OCI-LY1 (cell line): ENCODE results near the gene PSMB4.
"Not testable (repeated sequence)": the region's sequence is repeated elsewhere in the genome, so short reads cannot be mapped to it uniquely, and the experiment has no call there.

Experiments
- H2AFZ ChIP-seq: fragments of 200-600 bp; sonication (generic), shearing (Covaris generic); 2 replicates; pipeline ENCODE4 v1.6.0; 2014; ENCODE audit warnings: antibody characterized with exemption, mild to moderate bottlenecking, low read length
- H3F3A ChIP-seq: fragments of 200-600 bp; sonication (generic), shearing (Covaris generic); 2 replicates; pipeline ENCODE4 v1.6.0; 2014; ENCODE audit warnings: mild to moderate bottlenecking, antibody characterized with exemption, low read length, moderate library complexity; ENCODE audit not compliant: insufficient read depth
- H3K27ac ChIP-seq: fragments of 200-600 bp; sonication (generic); 2 replicates; pipeline ENCODE4 v1.5.1; 2014; ENCODE audit warnings: low read length, mixed run types, mild to moderate bottlenecking, low read depth; ENCODE audit not compliant: poor library complexity, severe bottlenecking
- H3K27me3 ChIP-seq: fragments of 200-600 bp; sonication (generic); 2 replicates; pipeline ENCODE4 v1.6.0; 2014; ENCODE audit warnings: antibody characterized with exemption, mild to moderate bottlenecking, low read length, moderate library complexity; ENCODE audit not compliant: insufficient read depth
- H3K36me3 ChIP-seq: fragments of 200-600 bp; sonication (generic); 2 replicates; pipeline ENCODE4 v1.6.1; 2014; ENCODE audit warnings: mild to moderate bottlenecking, antibody characterized with exemption, low read length, moderate library complexity, mixed read lengths; ENCODE audit not compliant: insufficient read depth
- H3K4me1 ChIP-seq: fragments of 200-600 bp; sonication (generic); 2 replicates; pipeline ENCODE4 v1.5.1; 2014; ENCODE audit warnings: mild to moderate bottlenecking, low read length, moderate library complexity; ENCODE audit not compliant: insufficient read depth, severe bottlenecking
- H3K4me2 ChIP-seq: fragments of 200-600 bp; sonication (generic), shearing (Covaris generic); 2 replicates; pipeline ENCODE4 v1.6.1; 2014; ENCODE audit warnings: low read length
- H3K4me3 ChIP-seq: fragments of 200-600 bp; sonication (generic); 2 replicates; pipeline ENCODE4 v1.5.1; 2014; ENCODE audit warnings: low read length, low read depth, mild to moderate bottlenecking, mixed read lengths; ENCODE audit not compliant: poor library complexity, severe bottlenecking
- H3K79me2 ChIP-seq: fragments of 200-600 bp; shearing (Covaris generic); 2 replicates; pipeline ENCODE4 v1.6.1; 2016; ENCODE audit warnings: mixed run types, low read length, mixed read lengths; ENCODE audit not compliant: insufficient read depth
- H3K9ac ChIP-seq: fragments of 200-600 bp; sonication (generic), shearing (Covaris generic); 2 replicates; pipeline ENCODE4 v1.6.1; 2014; ENCODE audit warnings: mild to moderate bottlenecking, low read length, mixed read lengths
- H3K9me2 ChIP-seq: fragments of 200-600 bp; sonication (generic), shearing (Covaris generic); 2 replicates; pipeline ENCODE4 v1.6.1; 2014; ENCODE audit warnings: low read depth, mild to moderate bottlenecking, low read length, mixed read lengths
- H3K9me3 ChIP-seq: fragments of 200-600 bp; shearing (Covaris generic); 2 replicates; pipeline ENCODE4 v1.6.1; 2014; ENCODE audit warnings: low read length, mixed read lengths
- H4K20me1 ChIP-seq: fragments of 200-600 bp; sonication (generic), shearing (Covaris generic); 2 replicates; pipeline ENCODE4 v1.6.0; 2016; ENCODE audit warnings: mild to moderate bottlenecking, low read length; ENCODE audit not compliant: insufficient read depth
- CTCF ChIP-seq: fragments of 200-600 bp; sonication (generic), shearing (Covaris generic); IDR thresholded peaks from 2 replicates; pipeline ENCODE4 v1.5.1; 2017; ENCODE audit warnings: mild to moderate bottlenecking, antibody characterized with exemption, low read length, moderate library complexity, mixed read lengths
- EZH2 ChIP-seq: fragments of 200-600 bp; sonication (generic), shearing (Covaris generic); IDR thresholded peaks from 2 replicates; pipeline ENCODE4 v1.8.0; 2017; ENCODE audit warnings: borderline replicate concordance, mixed run types, mild to moderate bottlenecking, antibody characterized with exemption, low read length, moderate library complexity, mixed read lengths

The PSMB4 gene

DNA sequence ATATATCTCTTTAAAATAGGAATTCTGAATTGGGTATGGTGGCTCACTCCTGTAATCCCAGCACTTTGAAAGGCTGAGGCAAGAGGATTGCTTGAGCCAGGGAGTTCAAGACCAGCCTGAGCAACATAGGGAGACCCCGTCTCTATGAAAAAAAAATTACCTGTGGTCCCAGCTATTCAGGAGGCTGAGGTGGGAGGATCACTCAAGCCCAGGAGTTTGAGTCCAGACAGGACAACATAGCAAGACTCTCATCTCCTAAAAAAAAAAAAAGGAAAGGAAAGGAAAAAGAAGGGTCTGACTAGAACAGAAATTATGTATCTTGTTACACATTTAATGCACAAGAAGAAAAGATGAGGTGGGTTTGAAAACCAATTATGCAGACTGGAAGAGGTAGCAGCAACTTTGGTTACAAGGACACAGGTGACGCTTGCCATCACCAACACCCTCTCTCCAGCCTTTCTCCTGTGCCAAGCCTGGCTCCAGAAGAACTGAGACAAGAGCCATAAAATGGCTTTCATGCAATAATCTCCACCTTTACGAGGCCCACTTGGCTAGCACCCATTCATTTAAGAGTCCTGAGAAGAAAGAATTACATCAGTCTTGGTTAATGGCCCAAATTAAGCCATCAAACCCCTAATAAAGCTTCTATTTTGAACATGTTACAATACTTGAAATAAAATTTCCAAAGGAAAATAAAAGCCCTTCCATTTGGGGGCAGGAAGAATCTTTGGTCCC, 22.1 kb upstream of the PSMB4 start:
- no peak overlapping the region for H2AFZ ChIP-seq
- no peaks in the 10 kb centered on the region for H3K4me1 ChIP-seq
- no peaks in the 10 kb centered on the region for H3K36me3 ChIP-seq
- no peak overlapping the region for H3K9ac ChIP-seq
- TF ChIP-seq EZH2 (no peak), CTCF (no peak)
- no peaks in the 10 kb centered on the region for H3K9me2 ChIP-seq
- H4K20me1 ChIP-seq: no peaks in the 10 kb centered on the region
- no peaks in the 10 kb centered on the region for H3K27me3 ChIP-seq
- H3K27ac ChIP-seq: no peak overlapping the region
- H3K4me3 ChIP-seq: no peak overlapping the region
- no peak overlapping the region for H3K4me2 ChIP-seq
- no peaks in the 10 kb centered on the region for H3K79me2 ChIP-seq
- H3F3A ChIP-seq: no peaks in the 10 kb centered on the region
- H3K9me3 ChIP-seq: no peaks in the 10 kb centered on the region

GRCh38 chr1:151384584-151384983, 14.8 kb upstream of the PSMB4 start:
- Histone ChIP-seq H3F3A (no peaks in the 10 kb centered on the region), H3K4me1 (no peaks in the 10 kb centered on the region), H3K36me3 (no peaks in the 10 kb centered on the region), H3K9ac (no peak overlapping the region), H2AFZ (no peak overlapping the region), H3K27ac (no peak overlapping the region), H3K27me3 (no peaks in the 10 kb centered on the region), H4K20me1 (no peaks in the 10 kb centered on the region), H3K79me2 (no peaks in the 10 kb centered on the region), H3K4me3 (no peak overlapping the region), H3K9me2 (no peaks in the 10 kb centered on the region), H3K9me3 (no peaks in the 10 kb centered on the region), H3K4me2 (no peak overlapping the region)
- TF ChIP-seq EZH2: no peak
- TF ChIP-seq CTCF: no peak

- H3F3A ChIP-seq: no peaks in the 10 kb centered on the region
- no peak overlapping the region for H3K4me3 ChIP-seq
- H3K9ac ChIP-seq: no peak overlapping the region
- H3K27ac ChIP-seq: no peak overlapping the region
- no peaks in the 10 kb centered on the region for H3K4me1 ChIP-seq
- no peaks in the 10 kb centered on the region for H3K36me3 ChIP-seq
- no peaks in the 10 kb centered on the region for H3K9me2 ChIP-seq
- H3K27me3 ChIP-seq: no peaks in the 10 kb centered on the region
- H3K79me2 ChIP-seq: no peaks in the 10 kb centered on the region
- no peak overlapping the region for H2AFZ ChIP-seq
- no peaks in the 10 kb centered on the region for H3K9me3 ChIP-seq
- TF ChIP-seq CTCF (no peak), EZH2 (no peak)
- no peaks in the 10 kb centered on the region for H4K20me1 ChIP-seq
- no peak overlapping the region for H3K4me2 ChIP-seq
Observed at GRCh38 chr1:151386002-151386401, 13.4 kb upstream of the PSMB4 start.

- not testable (repeated sequence) for H3F3A ChIP-seq, H3K79me2 ChIP-seq, H3K36me3 ChIP-seq, H3K4me2 ChIP-seq, H3K27me3 ChIP-seq, H4K20me1 ChIP-seq, H3K4me3 ChIP-seq, H3K27ac ChIP-seq, H3K9me2 ChIP-seq, H3K9ac ChIP-seq, H3K4me1 ChIP-seq, H3K9me3 ChIP-seq, H2AFZ ChIP-seq
Observed at GRCh38 chr1:151390221-151391078, 8.9 kb upstream of the PSMB4 start.
